Prostate gland (tissue), 2 donors: ENCODE data around the gene CEP78.

Source experiments
- POLR2AphosphoS5 ChIP-seq: sonication (generic); formaldehyde crosslinking; IDR thresholded peaks from one replicate; pipeline ENCODE4 v1.6.1; 2017; ENCODE audit warnings: antibody characterized with exemption
- TF ChIP-seq, protein P1 (sequence below), 4 experiments: fragments of 200-600 bp in 2 of 4; fragments of 450-650 bp in 2 of 4; sonication (generic) in 2 of 4; IDR thresholded peaks; 1 replicate in 3 of 4; 2 replicates in 1 of 4; pipeline ENCODE4 v1.5.1; 2016 to 2019; ENCODE audit warnings: antibody characterized with exemption in 4 of 4, mild to moderate bottlenecking in 2 of 4, moderate library complexity in 2 of 4

DNA sequence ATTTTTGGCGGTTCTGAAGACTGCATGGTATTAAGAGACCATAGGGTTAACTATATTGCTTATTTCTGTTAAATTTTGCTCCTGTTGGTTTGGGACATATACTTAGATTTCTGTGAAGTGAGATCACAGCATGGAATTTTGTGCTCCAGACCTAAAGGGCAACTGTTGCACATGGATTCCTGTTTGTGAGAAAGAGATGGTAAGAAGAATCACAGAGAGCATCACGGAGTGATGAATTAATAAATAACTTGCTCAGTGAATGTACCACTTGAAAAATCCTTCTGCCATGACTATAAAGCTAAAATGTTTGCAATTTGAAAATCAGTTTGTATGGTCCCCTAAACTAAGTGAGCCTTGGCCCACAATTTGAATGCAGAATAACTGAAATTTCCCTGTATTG, 65.6 kb downstream of the CEP78 start:
- TF ChIP-seq, protein P1, sequence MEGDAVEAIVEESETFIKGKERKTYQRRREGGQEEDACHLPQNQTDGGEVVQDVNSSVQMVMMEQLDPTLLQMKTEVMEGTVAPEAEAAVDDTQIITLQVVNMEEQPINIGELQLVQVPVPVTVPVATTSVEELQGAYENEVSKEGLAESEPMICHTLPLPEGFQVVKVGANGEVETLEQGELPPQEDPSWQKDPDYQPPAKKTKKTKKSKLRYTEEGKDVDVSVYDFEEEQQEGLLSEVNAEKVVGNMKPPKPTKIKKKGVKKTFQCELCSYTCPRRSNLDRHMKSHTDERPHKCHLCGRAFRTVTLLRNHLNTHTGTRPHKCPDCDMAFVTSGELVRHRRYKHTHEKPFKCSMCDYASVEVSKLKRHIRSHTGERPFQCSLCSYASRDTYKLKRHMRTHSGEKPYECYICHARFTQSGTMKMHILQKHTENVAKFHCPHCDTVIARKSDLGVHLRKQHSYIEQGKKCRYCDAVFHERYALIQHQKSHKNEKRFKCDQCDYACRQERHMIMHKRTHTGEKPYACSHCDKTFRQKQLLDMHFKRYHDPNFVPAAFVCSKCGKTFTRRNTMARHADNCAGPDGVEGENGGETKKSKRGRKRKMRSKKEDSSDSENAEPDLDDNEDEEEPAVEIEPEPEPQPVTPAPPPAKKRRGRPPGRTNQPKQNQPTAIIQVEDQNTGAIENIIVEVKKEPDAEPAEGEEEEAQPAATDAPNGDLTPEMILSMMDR (IDR thresholded peaks at IDR 0.05), result no peak
- no peak for TF ChIP-seq POLR2AphosphoS5
